ENCODE data around the gene LAP3.
"Not testable (repeated sequence)": the region's sequence is repeated elsewhere in the genome, so short reads cannot be mapped to it uniquely, and the experiment has no call there.

The LAP3 gene

GRCh38 chr4:17562157-17562556 lies 14.8 kb upstream of the LAP3 start:
- no peak for DNase-seq

GRCh38 chr4:17565846-17566245 lies 11.2 kb upstream of the LAP3 start:
- DNase-seq = no peak

GRCh38 chr4:17567271-17567670 lies 9.7 kb upstream of the LAP3 start:
- DNase-seq = no peak

- DNase-seq = no peak
Measured at GRCh38 chr4:17574206-17574605, 2.8 kb upstream of the LAP3 start.

GRCh38 chr4:17575177-17575576 lies 1.8 kb upstream of the LAP3 start:
- not testable (repeated sequence) for DNase-seq

- DNase-seq = peak; percentile 36
Measured at GRCh38 chr4:17577665-17578481, 875 bp downstream of the LAP3 start.

- DNase-seq = no peak
Measured at GRCh38 chr4:17578482-17578891, 1.5 kb downstream of the LAP3 start.

- no peak for DNase-seq
Measured at GRCh38 chr4:17580969-17581368, 4.0 kb downstream of the LAP3 start.

- no peak for DNase-seq
Measured at GRCh38 chr4:17583276-17583675, 6.3 kb downstream of the LAP3 start.

- no peak for DNase-seq
Measured at GRCh38 chr4:17583941-17584340, 6.9 kb downstream of the LAP3 start.

- DNase-seq = no peak
Measured at GRCh38 chr4:17584521-17585213, 7.7 kb downstream of the LAP3 start.

- DNase-seq = no peak
Measured at GRCh38 chr4:17587094-17587822, 10.3 kb downstream of the LAP3 start.

GRCh38 chr4:17589355-17589754 lies 12.4 kb downstream of the LAP3 start:
- DNase-seq = no peak

- no peak for DNase-seq
Measured at GRCh38 chr4:17595471-17596005, 18.5 kb downstream of the LAP3 start.

- DNase-seq = no peak
Measured at GRCh38 chr4:17597517-17597916, 20.5 kb downstream of the LAP3 start.

- DNase-seq = no peak
Measured at GRCh38 chr4:17599826-17600225, 22.8 kb downstream of the LAP3 start.

- no peak for DNase-seq
Measured at GRCh38 chr4:17605236-17605635, 28.2 kb downstream of the LAP3 start.

- DNase-seq = no peak
Measured at GRCh38 chr4:17613761-17614415, 36.9 kb downstream of the LAP3 start.

- peak; percentile 96 for DNase-seq
Measured at GRCh38 chr4:17614416-17615299, 37.7 kb downstream of the LAP3 start, which contains the start of gene MED28. Gene MED28 (plus strand): TSS chr4:17614641. CDS start chr4:17614655, 14 bp downstream.

- DNase-seq = no peak
Measured at GRCh38 chr4:17616283-17616682, 39.3 kb downstream of the LAP3 start.

GRCh38 chr4:17618926-17619325 lies 41.9 kb downstream of the LAP3 start:
- DNase-seq = no peak

Measured in stimulated activated CD4-positive, alpha-beta T cell treated with anti-CD3 and anti-CD28 coated beads, Interleukin-12 subunit alpha, Interleukin-12 subunit beta, amount 100 ng/mL, for 4 hours (primary cell).